ENCODE data around the gene VIT.

- TF ChIP-seq EZH2phosphoT487 (IDR thresholded peaks at IDR 0.05; ENCODE audit: insufficient read depth, low read depth) (no peak), EZH2 (IDR thresholded peaks at IDR 0.05; ENCODE audit: insufficient read depth, poor library complexity, severe bottlenecking) (no peak)
Measured at GRCh38 chr2:36824273-36824672, 127.8 kb downstream of the VIT start.

All from GM23248 (cell line).